ENCODE data around the gene HLA-DRB5. TPM values are rescaled to one million over a fixed set of nuclear protein-coding genes. Genes with fewer than 3 reads are reported as not detected.
"Not testable (repeated sequence)": the region's sequence is repeated elsewhere in the genome, so short reads cannot be mapped to it uniquely, and the experiment has no call there.

HLA-DRB5 gene
- polyA plus RNA-seq, 1 experiment: not detected

- Histone ChIP-seq H3K27me3 (ENCODE audit: control insufficient read depth, insufficient read depth, low read length) (no peaks in the 10 kb centered on the region), H3K4me3 (ENCODE audit: low read depth, low read length) (no peak overlapping the region), H3K36me3 (ENCODE audit: control insufficient read depth, insufficient read depth, low read length) (no peaks in the 10 kb centered on the region)
- ChIA-PET POLR2A (no interaction called here), CTCF (no interaction called here)
- TF ChIP-seq CTCF (IDR thresholded peaks at IDR 0.05; ENCODE audit: insufficient read depth, low read depth, low read length): no peak
- DNase-seq (ENCODE audit: low read depth): no peak
Measured at GRCh38 chr6:32475392-32476206, 54.5 kb downstream of the HLA-DRB5 start.

- CTCF ChIA-PET; POLR2A ChIA-PET; H3K27me3 ChIP-seq (ENCODE audit: control insufficient read depth, insufficient read depth, low read length); DNase-seq (ENCODE audit: low read depth); H3K36me3 ChIP-seq (ENCODE audit: control insufficient read depth, insufficient read depth, low read length); H3K4me3 ChIP-seq (ENCODE audit: low read depth, low read length): not testable (repeated sequence)
Measured at GRCh38 chr6:32473376-32474348, 56.4 kb downstream of the HLA-DRB5 start.

DNA sequence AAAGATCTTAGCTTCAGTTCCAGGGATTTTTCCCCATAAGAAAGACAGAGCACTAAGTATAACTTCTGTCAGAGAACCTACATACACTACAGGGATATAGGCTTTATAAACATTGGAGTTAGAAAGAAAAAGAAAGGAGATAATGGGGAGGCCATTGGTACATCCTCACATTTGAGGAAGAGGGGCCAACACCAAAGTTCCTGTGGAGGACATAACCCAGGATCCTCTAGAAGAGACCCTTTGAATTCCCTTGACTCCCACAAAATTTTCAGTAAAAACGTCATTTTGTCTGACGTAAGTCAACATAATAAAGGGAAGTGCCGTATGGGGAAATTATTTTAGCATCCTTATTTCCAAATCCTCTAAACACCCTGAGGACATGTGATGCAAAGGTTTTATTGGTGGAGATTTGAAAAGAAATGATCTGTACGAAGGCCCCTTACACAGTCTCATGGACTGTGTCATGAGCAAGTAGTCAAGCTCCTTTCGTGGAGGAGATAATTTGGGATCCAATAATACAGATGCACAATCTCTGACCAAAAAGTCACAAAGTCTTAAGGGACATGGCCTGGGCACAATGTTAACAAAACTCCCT, 57.2 kb downstream of the HLA-DRB5 start:
- Histone ChIP-seq H3K4me3 (ENCODE audit: low read depth, low read length) (no peak overlapping the region), H3K36me3 (ENCODE audit: control insufficient read depth, insufficient read depth, low read length) (no peaks in the 10 kb centered on the region), H3K27me3 (ENCODE audit: control insufficient read depth, insufficient read depth, low read length) (no peaks in the 10 kb centered on the region)
- POLR2A ChIA-PET: no interaction called here
- no peak for DNase-seq (ENCODE audit: low read depth)
- CTCF ChIA-PET: no interaction called here
- no peak for TF ChIP-seq CTCF (IDR thresholded peaks at IDR 0.05; ENCODE audit: insufficient read depth, low read depth, low read length)

DNA sequence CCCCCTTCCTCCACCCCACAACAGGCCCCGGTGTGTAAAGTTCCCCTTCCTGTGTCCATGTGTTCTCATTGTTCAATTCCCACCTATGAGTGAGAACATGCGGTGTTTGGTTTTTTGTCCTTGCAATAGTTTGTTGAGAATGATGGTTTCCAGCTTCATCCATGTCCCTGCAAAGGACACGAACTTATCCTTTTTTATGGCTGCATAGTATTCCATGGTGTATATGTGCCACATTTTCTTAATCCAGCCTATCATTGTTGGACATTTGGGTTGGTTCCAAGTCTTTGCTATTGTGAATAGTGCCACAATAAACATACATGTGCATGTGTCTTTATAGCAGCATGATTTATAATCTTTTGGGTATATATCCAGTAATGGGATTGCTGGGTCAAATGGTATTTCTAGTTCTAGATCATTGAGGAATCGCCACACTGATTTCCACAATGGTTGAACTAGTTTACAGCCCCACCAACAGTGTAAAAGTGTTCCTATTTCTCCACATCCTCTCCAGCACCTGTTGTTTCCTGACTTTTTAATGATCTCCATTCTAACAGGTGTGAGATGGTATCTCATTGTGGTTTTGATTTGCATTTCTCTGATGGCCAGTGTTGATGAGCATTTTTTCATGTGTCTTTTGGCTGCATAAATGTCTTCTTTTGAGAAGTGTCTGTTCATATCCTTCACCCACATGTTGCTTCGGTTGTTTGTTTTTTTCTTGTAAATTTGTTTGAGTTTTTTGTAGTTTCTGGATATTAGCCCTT, 62.2 kb downstream of the HLA-DRB5 start:
- H3K27me3 ChIP-seq (ENCODE audit: control insufficient read depth, insufficient read depth, low read length); H3K4me3 ChIP-seq (ENCODE audit: low read depth, low read length); CTCF ChIA-PET; DNase-seq (ENCODE audit: low read depth); POLR2A ChIA-PET; H3K36me3 ChIP-seq (ENCODE audit: control insufficient read depth, insufficient read depth, low read length): not testable (repeated sequence)

Small RNA genes within 50 kb of the gene (small RNA-seq; reads per million reads assigned to genes)
- not detected for gene RNU1-61P (ENCODE audit: insufficient read length, low read depth, low replicate concordance)

Other genes starting within 250 kb of the HLA-DRB5 start
- gene TSBP1, start 158.4 kb downstream of the HLA-DRB5 start, polyA plus RNA-seq (2011; rRNA removed): not detected in 2 replicates
- gene BTNL2, start 123.1 kb downstream of the HLA-DRB5 start, polyA plus RNA-seq (2011; rRNA removed): not detected in 2 replicates
- not detected in 2 replicates for gene HLA-DRA, start 90.4 kb downstream of the HLA-DRB5 start, polyA plus RNA-seq (2011; rRNA removed)
- not detected in 2 replicates for gene HLA-DRB1, start 59.6 kb upstream of the HLA-DRB5 start, polyA plus RNA-seq (2011; rRNA removed)
- not detected in 2 replicates for gene HLA-DQA1, start 107.1 kb upstream of the HLA-DRB5 start, polyA plus RNA-seq (2011; rRNA removed)
- gene HLA-DQB1, start 136.4 kb upstream of the HLA-DRB5 start, polyA plus RNA-seq (2011; rRNA removed): not detected in 2 replicates
- gene HLA-DQA2, start 211.1 kb upstream of the HLA-DRB5 start, polyA plus RNA-seq (2011; rRNA removed): not detected in 2 replicates
- gene HLA-DQB2, start 233.2 kb upstream of the HLA-DRB5 start, polyA plus RNA-seq (2011; rRNA removed): not detected in 2 replicates

All from BJ (cell line).